BJ (cell line): ENCODE measurements around the gene DYNC1H1. TPM values are rescaled to one million over a fixed set of nuclear protein-coding genes. Genes with fewer than 3 reads are reported as not detected.

ENCODE experiments used
- CTCF ChIA-PET: fragments of 350-600 bp; formaldehyde crosslinking; extraction: SDS; loops from one replicate; lab custom pipeline; 2021; ENCODE audit warnings: antibody characterized with exemption, inconsistent platforms; lab: Yijun Ruan, JAX
- POLR2A ChIA-PET: fragments of 300-600 bp; sonication (Branson Sonifier 250); formaldehyde crosslinking; extraction: SDS; loops from one replicate; lab custom pipeline; 2021; ENCODE audit warnings: antibody characterized with exemption; lab: Charles Lee
- DNase-seq: peaks from one replicate; pipeline ENCODE4 v3.0.0-alpha.2; 2011; ENCODE audit warnings: low read depth
- H3K27me3 ChIP-seq: 2 replicates; pipeline ENCODE4 v1.6.0; 2011; ENCODE audit warnings: low read length; ENCODE audit not compliant: control insufficient read depth, insufficient read depth
- H3K36me3 ChIP-seq: 2 replicates; pipeline ENCODE4 v1.5.1; 2011; ENCODE audit warnings: low read length; ENCODE audit not compliant: control insufficient read depth, insufficient read depth
- H3K4me3 ChIP-seq: 2 replicates; pipeline ENCODE4 v1.5.1; 2011; ENCODE audit warnings: low read depth, mild to moderate bottlenecking, control low read depth, low read length
- polyA plus RNA-seq: library from polyadenylated mRNA; depleted of rRNA; stranded (reverse); fragments of >200 nt; gene quantifications from 2 replicates; pipeline ENCODE4 v1.2.3, GENCODE V29; 2011
- TF ChIP-seq, protein P1 (sequence below): IDR thresholded peaks from 2 replicates; pipeline ENCODE4 v1.5.1; 2011; ENCODE audit warnings: low read depth, mild to moderate bottlenecking, control low read depth, inconsistent platforms, low read length, moderate library complexity; ENCODE audit not compliant: insufficient read depth

The DYNC1H1 gene
- polyA plus RNA-seq, 1 experiment, result 139 TPM

DNA sequence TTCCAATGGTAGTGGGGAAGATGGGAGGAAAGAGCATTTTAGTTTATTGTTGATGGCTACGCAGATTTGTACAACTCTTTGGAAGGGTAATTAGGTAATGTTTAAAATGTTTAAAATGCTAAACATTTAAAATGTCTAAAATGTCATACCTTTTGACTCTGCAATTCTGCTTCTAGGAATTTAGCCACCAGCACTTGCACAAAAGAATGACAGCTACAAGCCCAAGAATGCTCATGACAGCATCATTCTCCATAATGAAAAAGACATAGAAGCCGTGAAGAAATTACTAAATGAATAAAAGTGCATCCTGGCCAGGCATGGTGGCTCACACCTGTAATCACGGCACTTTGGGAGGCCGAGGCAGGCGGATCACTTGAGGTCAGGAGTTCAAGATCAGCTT, 19.9 kb upstream of the DYNC1H1 start:
- POLR2A ChIA-PET, result no interaction called here
- CTCF ChIA-PET, result interaction anchor here (1.4 kb wide), 1 partner anchor 173 kb away, joined by 3 read pairs; no protein-coding TSS in a partner anchor
- TF ChIP-seq, protein P1, sequence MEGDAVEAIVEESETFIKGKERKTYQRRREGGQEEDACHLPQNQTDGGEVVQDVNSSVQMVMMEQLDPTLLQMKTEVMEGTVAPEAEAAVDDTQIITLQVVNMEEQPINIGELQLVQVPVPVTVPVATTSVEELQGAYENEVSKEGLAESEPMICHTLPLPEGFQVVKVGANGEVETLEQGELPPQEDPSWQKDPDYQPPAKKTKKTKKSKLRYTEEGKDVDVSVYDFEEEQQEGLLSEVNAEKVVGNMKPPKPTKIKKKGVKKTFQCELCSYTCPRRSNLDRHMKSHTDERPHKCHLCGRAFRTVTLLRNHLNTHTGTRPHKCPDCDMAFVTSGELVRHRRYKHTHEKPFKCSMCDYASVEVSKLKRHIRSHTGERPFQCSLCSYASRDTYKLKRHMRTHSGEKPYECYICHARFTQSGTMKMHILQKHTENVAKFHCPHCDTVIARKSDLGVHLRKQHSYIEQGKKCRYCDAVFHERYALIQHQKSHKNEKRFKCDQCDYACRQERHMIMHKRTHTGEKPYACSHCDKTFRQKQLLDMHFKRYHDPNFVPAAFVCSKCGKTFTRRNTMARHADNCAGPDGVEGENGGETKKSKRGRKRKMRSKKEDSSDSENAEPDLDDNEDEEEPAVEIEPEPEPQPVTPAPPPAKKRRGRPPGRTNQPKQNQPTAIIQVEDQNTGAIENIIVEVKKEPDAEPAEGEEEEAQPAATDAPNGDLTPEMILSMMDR, result no peak

DNA sequence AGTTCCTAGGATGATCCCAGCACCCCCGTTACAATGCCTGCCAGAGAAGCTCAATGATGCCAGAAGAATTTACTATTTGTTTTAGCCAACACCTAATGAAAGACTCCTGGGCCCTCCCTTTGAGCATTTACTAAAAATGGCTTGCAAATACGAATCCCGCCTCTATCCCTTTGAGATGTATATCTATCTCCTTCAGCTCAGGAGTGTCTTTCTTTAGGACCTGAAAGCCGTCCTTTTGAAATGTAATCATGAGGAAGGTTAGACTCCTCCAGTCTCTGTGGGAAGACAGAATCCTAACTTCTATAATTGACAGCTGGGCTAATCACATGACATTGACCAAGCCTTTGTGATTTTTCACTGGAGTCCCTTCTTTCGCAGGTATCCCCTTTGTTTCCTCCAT, 19.2 kb upstream of the DYNC1H1 start:
- ChIA-PET CTCF (no interaction called here), POLR2A (no interaction called here)
- Histone ChIP-seq H3K4me3 (no peak overlapping the region), H3K27me3 (peaks cover 5% of the 10 kb centered on the region; the same call in 1 of the 2 replicates), H3K36me3 (no peaks in the 10 kb centered on the region)
- TF ChIP-seq, protein P1, result no peak
- DNase-seq, result no peak

More for the DNA sequence above, 19.9 kb upstream of the DYNC1H1 start:
- no peak for DNase-seq
- Histone ChIP-seq H3K4me3 (no peak overlapping the region), H3K36me3 (no peaks in the 10 kb centered on the region), H3K27me3 (peaks cover 5% of the 10 kb centered on the region; the same call in 1 of the 2 replicates)

DNA sequence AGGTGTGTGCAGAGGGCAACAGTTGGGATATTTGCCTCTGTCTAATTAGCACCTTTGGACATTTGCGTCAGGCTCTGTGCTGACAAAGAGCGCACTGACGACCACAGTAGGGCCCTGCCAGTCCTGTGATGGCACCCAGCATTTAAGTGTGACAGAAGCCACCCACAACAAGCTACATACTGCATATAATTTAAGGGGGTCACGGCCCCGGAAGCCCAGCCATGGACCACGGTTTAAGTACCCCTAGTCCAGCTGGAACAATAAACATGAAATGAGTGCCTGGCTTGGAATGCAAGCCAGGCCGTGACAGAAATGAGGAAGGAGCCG, 16.8 kb upstream of the DYNC1H1 start:
- Histone ChIP-seq H3K4me3 (peak overlapping the region; percentile 87), H3K27me3 (peaks cover 5% of the 10 kb centered on the region; the same call in 1 of the 2 replicates), H3K36me3 (no peaks in the 10 kb centered on the region)
- POLR2A ChIA-PET, result interaction anchor here (0.6 kb wide), 2 partner anchors 8 to 11 kb away, joined by 3 to 11 read pairs; no protein-coding TSS in a partner anchor
- CTCF ChIA-PET, result interaction anchor here (1.3 kb wide), 2 partner anchors 14 to 177 kb away, joined by 5 to 7 read pairs; no protein-coding TSS in a partner anchor
- DNase-seq, result no peak
- TF ChIP-seq, protein P1, result no peak

DNA sequence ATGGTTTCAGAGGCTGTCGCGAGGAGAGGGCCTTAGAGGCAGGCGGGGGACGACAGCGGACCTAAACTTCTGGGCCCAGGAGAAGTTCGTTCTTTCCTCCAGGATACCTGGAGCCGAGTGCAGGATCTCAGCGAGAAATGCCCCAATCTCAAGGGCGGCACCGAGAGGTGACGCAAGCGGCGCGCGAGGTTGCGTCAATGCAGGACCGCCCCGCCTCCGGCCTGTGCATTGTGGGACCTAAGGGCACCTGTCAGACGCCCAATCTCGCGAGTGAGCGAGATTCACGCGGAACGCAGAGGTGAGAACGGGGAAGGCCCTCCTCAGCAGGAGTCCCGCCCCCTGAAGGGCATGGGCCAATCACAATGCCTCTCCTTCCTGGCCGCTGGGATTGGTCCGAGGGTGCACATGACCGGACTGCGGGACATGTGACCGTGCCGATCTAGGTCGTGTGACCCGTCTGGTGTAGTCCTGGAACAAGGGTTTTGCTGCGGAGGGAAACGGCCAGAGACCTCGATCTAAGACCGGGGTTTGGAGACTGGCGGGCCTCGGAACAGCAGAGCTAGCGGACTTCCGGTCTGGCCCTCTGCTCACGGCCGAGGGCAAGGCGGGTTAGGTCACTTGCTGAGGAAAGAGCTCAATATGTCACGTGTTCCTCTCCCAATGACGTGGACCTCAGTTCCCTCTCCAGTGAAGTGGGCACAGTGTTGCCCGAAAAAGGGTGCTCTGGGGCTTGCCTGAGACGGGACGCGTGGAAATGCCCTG, 16.3 kb upstream of the DYNC1H1 start:
- POLR2A ChIA-PET, result interaction anchor here (0.6 to 1.0 kb wide), 3 partner anchors 9 to 188 kb away, joined by 3 to 11 read pairs (median 4); no protein-coding TSS in a partner anchor
- TF ChIP-seq, protein P1, result no peak
- peak overlapping the region; percentile 87 for H3K4me3 ChIP-seq
- DNase-seq, result peak; percentile 99
- CTCF ChIA-PET, result interaction anchor here (0.9 to 1.3 kb wide), 6 partner anchors 12 to 241 kb away, joined by 3 to 7 read pairs (median 4); no protein-coding TSS in a partner anchor
- H3K27me3 ChIP-seq, result 0 out of 2 replicates have a peak, but pooled peaks cover 3% of the 10 kb centered on the region
- no peaks in the 10 kb centered on the region for H3K36me3 ChIP-seq

DNA sequence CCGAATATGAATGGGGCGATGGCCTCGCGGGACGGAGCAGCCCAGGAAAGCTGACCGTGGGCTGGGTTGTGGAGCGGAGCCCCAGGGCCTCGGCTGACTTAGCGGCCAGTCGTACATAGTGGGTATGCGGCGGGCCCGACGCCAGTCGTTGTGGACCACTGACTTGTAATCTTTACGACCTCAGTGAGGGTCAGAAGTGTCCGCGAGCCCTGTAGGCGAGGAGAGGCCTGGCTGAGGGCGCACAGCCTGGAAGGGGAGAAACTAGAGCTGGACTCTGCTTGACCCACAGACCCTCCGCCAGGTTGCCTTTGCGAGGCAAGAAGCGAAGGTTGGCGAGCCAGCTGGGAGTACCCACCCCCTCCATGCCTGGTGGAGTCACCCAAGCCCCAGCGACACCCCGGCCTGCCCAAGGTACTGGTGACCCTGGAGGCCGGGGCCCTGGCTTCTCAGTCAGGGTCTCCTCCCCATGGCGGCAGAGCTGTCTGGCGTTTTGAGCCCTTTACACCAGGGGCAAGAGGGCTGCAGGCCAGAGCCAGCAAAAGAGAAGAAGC, 15.6 kb upstream of the DYNC1H1 start:
- Histone ChIP-seq H3K27me3 (no peaks in the 10 kb centered on the region), H3K4me3 (peak overlapping the region; percentile 84), H3K36me3 (no peaks in the 10 kb centered on the region)
- POLR2A ChIA-PET, result interaction anchor here (1.0 kb wide), 1 partner anchor 188 kb away, joined by 4 read pairs; no protein-coding TSS in a partner anchor
- CTCF ChIA-PET, result interaction anchor here (0.9 to 1.3 kb wide), 6 partner anchors 12 to 242 kb away, joined by 3 to 7 read pairs (median 4); no protein-coding TSS in a partner anchor
- no peak for DNase-seq
- TF ChIP-seq, protein P1, result no peak
